GM06990 (cell line): ENCODE measurements around the gene SPRR2A.
A peak's percentile ranks its signal among the peaks of the same experiment; 100 is the strongest.

Experiments
- DNase-seq: peaks from one replicate; pipeline ENCODE4 v3.0.0-alpha.2; 2011; ENCODE audit not compliant: insufficient read length; ENCODE audit errors: extremely low read depth
- H3K27me3 ChIP-seq: replicated peaks from 2 replicates; pipeline ENCODE4 v1.6.0; 2011; ENCODE audit warnings: low read length; ENCODE audit not compliant: control insufficient read depth, insufficient read depth
- H3K36me3 ChIP-seq: 2 replicates; pipeline ENCODE4 v1.5.1; 2011; ENCODE audit warnings: low read length; ENCODE audit not compliant: control insufficient read depth, insufficient read depth
- H3K4me3 ChIP-seq: replicated peaks from 2 replicates; pipeline ENCODE4 v1.5.1; 2011; ENCODE audit warnings: low read depth, mild to moderate bottlenecking, control low read depth, low read length
- TF ChIP-seq, protein P1 (sequence below): IDR thresholded peaks from 2 replicates; pipeline ENCODE4 v1.5.1; 2011; ENCODE audit warnings: low read length, control low read depth, mild to moderate bottlenecking, inconsistent platforms; ENCODE audit not compliant: insufficient read depth, poor library complexity, severe bottlenecking

Gene SPRR2A

DNA sequence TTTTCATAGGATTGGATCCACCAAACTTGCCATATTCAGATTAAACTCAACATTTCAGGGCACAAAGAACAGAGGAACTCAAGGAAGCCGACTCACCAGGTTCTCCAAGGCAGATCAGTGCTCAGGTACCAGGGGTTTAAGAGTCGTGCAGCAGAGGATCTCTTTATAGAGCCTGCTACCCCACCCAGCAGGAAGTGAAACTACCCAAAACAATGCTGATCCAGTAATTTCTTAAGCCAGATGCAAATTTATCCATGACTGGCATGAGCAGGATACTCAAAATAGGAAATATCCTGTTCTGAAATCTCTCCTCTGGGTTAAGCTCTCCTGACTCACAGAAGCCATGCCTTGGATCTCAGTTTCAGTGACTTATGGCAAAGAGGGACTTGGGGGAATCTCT, at the start of gene SPRR2A:
Gene SPRR2A, minus strand, starts transcription at position 138 of the 400 bp plus-strand sequence. CDS start 777 bp downstream, outside the sequence.
- Histone ChIP-seq H3K36me3 (no peaks in the 10 kb centered on the region), H3K27me3 (no peaks in the 10 kb centered on the region; the same call in 1 of the 2 replicates), H3K4me3 (no peak within 1 kb of the TSS)
- DNase-seq: peak; percentile 3
- TF ChIP-seq, protein P1, sequence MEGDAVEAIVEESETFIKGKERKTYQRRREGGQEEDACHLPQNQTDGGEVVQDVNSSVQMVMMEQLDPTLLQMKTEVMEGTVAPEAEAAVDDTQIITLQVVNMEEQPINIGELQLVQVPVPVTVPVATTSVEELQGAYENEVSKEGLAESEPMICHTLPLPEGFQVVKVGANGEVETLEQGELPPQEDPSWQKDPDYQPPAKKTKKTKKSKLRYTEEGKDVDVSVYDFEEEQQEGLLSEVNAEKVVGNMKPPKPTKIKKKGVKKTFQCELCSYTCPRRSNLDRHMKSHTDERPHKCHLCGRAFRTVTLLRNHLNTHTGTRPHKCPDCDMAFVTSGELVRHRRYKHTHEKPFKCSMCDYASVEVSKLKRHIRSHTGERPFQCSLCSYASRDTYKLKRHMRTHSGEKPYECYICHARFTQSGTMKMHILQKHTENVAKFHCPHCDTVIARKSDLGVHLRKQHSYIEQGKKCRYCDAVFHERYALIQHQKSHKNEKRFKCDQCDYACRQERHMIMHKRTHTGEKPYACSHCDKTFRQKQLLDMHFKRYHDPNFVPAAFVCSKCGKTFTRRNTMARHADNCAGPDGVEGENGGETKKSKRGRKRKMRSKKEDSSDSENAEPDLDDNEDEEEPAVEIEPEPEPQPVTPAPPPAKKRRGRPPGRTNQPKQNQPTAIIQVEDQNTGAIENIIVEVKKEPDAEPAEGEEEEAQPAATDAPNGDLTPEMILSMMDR: no peak

GRCh38 chr1:153100245-153100644, 42.9 kb upstream of the SPRR2A start:
- TF ChIP-seq, protein P1: no peak
- DNase-seq: no peak
- no peaks in the 10 kb centered on the region for H3K36me3 ChIP-seq
- no peaks in the 10 kb centered on the region; the same call in 1 of the 2 replicates for H3K27me3 ChIP-seq
- H3K4me3 ChIP-seq: no peak overlapping the region

DNA sequence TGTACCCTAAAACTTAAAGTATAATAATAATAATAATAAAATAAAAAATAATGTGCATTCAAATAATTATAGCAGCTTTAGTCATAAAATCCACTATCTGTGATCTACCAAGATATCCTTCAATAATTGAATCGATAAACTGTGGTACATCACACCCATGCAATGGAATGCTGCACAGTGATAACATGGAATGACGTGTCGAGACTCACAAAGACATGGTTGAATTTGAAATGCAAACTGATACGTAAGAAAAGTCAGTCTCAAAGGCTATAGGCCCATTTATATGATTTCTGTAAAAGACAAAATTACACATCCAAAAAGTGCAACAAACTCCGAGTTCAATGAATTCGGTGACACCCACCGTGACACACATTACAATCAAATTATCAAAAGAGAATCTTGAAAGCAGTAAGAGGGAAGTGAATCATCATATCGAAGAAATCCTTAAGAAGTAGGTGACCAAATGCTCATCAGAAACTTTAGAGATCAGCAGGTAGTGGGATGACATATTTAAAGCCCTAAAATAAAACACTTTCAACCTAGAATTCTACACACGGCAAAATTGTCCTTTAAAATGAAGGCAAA, 42.2 kb upstream of the SPRR2A start:
- Histone ChIP-seq H3K27me3 (no peaks in the 10 kb centered on the region; the same call in 1 of the 2 replicates), H3K36me3 (no peaks in the 10 kb centered on the region), H3K4me3 (no peak overlapping the region)
- TF ChIP-seq, protein P1: no peak
- DNase-seq: no peak

DNA sequence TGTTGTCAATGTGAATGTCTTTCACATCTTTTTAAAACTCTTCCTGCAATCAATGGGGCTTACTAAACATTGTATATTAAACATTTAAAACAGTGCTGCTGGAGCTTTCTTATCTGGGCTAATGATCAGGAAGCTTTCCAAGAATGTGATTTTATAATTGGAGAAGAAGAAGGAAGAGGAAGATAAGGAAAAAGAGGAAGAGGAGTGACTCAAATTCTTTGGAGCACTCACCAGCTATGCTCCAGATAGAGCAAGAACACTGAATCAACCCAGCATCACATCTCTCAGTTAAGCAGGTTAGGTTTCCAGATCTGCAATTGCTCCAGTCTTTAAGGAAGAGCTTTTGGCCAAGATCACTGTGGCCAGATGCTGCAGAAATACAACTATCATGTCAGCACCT, 38.5 kb upstream of the SPRR2A start:
- no peaks in the 10 kb centered on the region for H3K27me3 ChIP-seq
- H3K4me3 ChIP-seq: no peak overlapping the region
- DNase-seq: no peak
- TF ChIP-seq, protein P1: no peak
- H3K36me3 ChIP-seq: no peaks in the 10 kb centered on the region

GRCh38 chr1:153094426-153094825, 37.1 kb upstream of the SPRR2A start, which contains the start of gene SPRR2E:
TSS of gene SPRR2E (minus strand) at chr1:153094526. CDS start at chr1:153093751, 775 bp downstream.
- no peak for DNase-seq
- H3K4me3 ChIP-seq: no peak within 1 kb of the TSS
- TF ChIP-seq, protein P1: no peak
- no peaks in the 10 kb centered on the region for H3K27me3 ChIP-seq
- H3K36me3 ChIP-seq: no peaks in the 10 kb centered on the region

GRCh38 chr1:153087652-153088051, 30.3 kb upstream of the SPRR2A start:
- TF ChIP-seq, protein P1: no peak
- no peaks in the 10 kb centered on the region for H3K36me3 ChIP-seq
- H3K27me3 ChIP-seq: no peaks in the 10 kb centered on the region
- no peak overlapping the region for H3K4me3 ChIP-seq
- DNase-seq: no peak
